NCI-H82 treated with DMSO at 0.1 percent for 48 hours (cell line): ENCODE data around the gene DNAJA3.

Experiments used
- DNase-seq: peaks from one replicate; lab custom pipeline; 2025; ENCODE audit not compliant: unreplicated experiment; lab: John Stamatoyannopoulos, UW

Gene DNAJA3

DNA sequence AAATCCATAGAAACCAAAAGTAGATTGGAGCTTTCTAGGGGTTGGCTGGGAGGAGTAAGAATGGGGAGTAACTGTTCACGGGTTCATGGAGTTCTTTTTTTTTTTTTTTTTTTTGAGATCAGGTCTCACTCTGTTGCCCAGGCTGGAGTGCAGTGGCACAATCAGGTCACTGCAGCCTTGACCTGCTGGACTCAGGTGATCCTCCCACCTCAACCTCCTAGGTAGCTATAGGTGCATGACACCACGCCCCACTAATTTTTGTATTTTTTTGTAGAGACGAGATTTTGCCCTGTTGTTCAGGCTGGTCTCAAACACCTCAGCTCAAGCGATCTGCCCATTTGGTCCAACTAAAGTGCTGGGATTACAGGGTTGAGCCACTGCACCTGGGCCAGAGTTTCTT lies 47.2 kb downstream of the DNAJA3 start:
- DNase-seq = no peak

DNA sequence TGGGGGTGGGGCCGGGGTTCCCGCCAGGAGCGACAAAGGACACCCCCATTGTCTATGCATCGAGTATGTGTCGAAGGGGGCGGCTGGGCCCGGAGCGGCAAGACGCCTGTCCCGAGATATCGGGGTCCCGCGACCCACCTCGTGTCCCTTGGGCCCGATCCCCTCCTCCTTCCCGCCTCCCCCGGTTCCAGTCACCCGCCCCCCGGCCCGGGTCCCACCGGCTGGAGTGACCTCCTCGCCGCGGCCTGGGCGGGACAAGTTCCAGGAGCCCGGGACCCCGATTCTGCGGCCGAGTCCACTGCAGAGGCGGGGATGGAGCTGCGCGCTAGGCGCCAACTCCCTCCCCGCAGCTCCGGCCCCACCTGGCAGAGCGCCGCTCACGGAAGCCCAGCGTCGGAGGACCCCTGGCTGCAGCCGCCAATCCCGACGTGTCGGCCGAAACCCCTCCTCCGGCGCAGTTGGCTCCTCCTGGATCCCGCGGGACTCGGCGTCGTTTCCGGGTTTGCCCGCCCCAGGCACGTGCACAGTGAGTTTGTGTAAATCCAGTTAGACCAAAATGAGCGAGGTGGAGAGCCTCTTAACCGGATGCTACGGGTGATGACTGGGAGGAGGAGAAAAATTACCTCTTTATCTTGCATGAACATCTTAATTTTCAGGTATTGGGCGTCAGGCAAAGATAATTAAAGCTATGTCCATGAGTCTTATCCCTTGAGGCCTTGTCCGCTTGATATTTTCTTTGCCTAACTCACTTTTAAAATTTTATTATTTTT lies 48.7 kb downstream of the DNAJA3 start, which contains the start of gene NMRAL1:
Gene NMRAL1, minus strand, starts transcription at position 434 of the 770 bp plus-strand sequence. CDS start 493 bp downstream, outside the sequence.
- peak; percentile 92 for DNase-seq

- peak; percentile 81 for DNase-seq
Observed at GRCh38 chr16:4475880-4476788, 50.5 kb downstream of the DNAJA3 start, which contains the start of gene HMOX2. Gene HMOX2 (plus strand): TSS chr16:4476398. CDS start chr16:4505525, 29,127 bp downstream.

DNA sequence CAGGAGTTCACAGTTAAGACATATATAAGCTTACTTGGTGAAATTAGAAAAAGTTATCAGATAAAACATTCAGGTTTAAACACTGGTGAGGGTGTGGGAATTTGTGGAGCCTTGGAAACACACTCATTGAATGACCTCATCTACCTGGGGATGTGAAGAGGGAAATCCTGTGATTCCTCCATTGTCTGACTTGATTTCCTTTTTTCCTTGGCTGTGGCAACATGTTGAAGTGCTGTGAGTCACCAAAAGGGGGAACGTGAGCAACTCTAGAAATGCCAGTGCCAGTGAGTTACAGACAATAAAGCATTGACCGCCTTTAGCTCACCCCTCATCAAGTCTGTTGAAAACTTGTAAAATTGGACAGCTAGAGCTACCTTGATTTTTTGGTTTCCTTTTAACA lies 52.3 kb downstream of the DNAJA3 start:
- DNase-seq = no peak

DNA sequence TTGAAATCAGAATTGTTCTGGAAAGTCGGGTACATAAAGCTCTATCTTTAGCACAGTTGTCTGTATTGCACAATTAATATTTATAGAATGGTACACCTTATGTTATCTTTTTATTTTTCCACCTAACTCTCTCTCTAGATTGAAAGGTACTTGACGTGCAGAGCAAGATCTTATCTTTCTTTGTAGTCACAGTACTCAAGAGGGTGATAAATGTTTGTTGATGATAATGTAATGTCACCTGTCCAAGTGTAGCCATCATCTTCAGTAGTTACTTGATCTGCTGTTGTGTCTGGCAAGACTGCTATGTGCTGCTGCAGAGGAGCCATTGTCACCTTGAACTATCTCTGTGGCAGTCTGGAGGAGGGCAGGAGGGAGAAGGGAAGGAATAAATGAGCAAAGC lies 55.9 kb downstream of the DNAJA3 start:
- DNase-seq = no peak

DNA sequence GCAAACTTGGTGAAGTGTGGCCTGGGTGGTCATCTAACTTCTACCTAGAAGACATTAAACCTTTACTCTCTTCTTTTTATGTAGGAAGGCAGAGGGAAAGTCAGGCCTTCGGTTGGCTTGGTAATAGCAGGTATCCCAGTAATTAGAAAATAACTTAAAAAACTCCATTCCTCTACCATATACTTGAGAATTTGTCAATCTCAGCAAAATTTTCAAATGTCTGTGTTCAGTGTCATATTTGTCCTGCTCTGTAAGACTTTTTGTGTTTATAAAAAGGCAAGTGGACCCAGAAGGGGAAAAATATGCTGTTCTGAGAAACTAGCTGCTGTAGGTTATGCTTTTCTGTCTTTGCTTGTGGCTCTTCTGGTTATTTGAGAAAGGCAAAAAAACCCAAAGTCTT lies 56.3 kb downstream of the DNAJA3 start:
- DNase-seq = no peak

GRCh38 chr16:4486126-4486893 lies 60.6 kb downstream of the DNAJA3 start:
- DNase-seq = no peak

- DNase-seq = no peak
Observed at GRCh38 chr16:4487955-4488498, 62.4 kb downstream of the DNAJA3 start.

DNA sequence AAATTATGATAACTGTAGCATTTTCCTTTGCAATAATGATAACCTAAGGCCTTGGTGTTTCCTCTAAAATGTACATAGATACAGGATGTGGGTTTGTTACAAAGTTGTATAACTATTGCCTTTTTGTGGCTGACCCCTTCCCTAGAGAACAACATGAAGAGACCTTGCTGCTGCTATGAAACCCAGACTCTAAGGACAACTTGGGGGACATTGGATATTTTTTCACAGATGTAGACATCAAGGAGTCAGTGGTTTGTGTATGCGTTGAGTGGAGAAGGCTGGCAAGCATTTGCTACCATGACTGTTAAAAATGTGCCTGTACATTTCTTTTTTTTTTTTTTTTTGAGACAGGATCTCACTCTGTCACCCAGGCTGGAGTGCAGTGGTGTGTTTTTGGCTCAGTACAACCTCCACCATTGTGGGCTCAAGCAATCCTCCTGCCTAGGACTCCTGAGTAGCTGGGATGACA lies 62.9 kb downstream of the DNAJA3 start:
- no peak for DNase-seq

GRCh38 chr16:4489030-4489429 lies 63.4 kb downstream of the DNAJA3 start:
- DNase-seq = no peak

DNA sequence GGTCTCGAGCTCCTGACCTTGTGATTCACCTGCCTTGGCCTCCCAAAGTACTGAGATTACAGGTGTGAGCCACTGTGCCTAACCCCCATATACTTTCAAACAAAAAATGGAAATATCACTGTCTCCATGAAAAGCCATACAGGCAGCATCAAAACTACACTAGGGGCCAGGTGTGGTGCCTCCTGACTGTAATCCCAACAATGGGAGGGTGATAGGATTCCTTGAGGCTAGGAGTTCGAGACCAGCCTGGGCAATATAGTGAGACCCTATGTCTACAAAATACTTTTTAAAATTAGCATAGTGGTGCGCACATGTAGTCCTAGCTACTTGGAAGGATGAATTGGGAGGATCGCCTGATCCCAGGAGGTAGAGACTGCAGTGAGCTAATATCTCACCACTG lies 66.2 kb downstream of the DNAJA3 start:
- DNase-seq = no peak

DNA sequence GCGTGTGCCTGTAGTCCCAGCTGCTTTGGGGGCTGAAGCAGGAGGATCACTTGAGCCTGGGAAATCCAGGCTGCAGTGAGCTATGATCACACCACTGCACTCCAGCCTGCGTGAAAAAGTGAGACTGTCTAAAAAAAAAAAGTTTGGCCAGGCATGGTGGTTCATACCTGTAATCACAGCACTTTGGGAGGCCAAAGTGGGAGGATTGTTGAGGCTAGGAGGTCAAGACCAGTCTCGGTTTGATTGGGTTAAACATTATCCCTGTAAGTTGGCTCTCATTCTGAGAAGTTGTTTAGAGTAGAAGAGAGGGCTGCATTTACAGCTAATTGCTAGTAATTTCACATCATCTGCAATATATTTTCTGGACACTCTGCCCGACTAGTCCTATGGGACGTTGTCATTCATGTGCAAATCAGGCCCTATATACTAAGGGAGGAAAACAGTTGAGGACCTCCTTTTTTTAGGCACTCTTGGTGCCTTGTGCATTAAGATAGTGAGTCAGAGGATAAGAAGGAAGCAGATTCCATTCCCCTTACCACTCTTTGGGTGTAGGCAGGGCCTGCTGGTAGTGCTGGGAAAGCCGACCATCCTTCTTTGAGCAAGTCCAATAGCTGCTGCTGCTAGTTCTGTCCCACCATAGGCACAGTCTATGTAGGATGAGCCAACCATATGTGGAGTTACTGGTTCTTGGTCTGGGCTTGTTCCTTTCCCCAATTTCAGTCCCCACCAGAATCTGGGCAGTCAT lies 69.2 kb downstream of the DNAJA3 start:
- DNase-seq = no peak

DNA sequence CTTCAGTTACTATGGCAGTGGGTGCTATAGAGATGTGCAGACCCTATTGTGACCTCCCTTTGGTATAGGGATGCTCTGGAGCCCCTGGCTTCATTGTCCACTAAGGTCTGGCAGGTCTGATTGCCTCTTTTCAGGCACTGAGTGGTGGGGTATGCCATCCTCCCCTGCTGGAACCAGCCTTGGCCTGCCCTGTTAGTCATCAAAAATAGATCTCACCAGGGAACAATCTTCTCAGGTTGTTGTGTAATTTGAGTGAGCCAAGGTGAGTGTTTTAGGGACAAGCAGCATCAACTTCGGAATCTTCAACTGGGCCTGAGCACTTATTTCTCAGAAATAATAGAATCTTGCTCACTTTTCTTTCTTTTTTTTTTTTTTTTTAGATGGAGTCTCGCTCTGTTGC lies 70.1 kb downstream of the DNAJA3 start:
- no peak for DNase-seq

- no peak for DNase-seq
Observed at GRCh38 chr16:4496305-4496704, 70.6 kb downstream of the DNAJA3 start.

GRCh38 chr16:4498546-4499195 lies 73.0 kb downstream of the DNAJA3 start:
- no peak for DNase-seq

GRCh38 chr16:4499196-4499555 lies 73.5 kb downstream of the DNAJA3 start:
- DNase-seq = no peak

GRCh38 chr16:4500272-4500671 lies 74.6 kb downstream of the DNAJA3 start:
- no peak for DNase-seq

- DNase-seq = no peak
Observed at GRCh38 chr16:4501071-4501478, 75.4 kb downstream of the DNAJA3 start.

GRCh38 chr16:4505356-4506147 lies 79.9 kb downstream of the DNAJA3 start:
- DNase-seq = no peak
